Astrocyte (in vitro differentiated cells and primary cell): ENCODE data around the gene RHOC. TPM values are rescaled to one million over a fixed set of nuclear protein-coding genes. Genes with fewer than 3 reads are reported as not detected.

Experiments
- DNase-seq: peaks from one replicate; pipeline ENCODE4 v3.0.0-alpha.2; 2010; ENCODE audit warnings: low read depth
- FAIRE-seq: peaks from 2 replicates; lab custom pipeline; 2011; peaks lifted over from hg19 to GRCh38; lab: Jason Lieb, UNC
- H2AFZ ChIP-seq: 2 replicates; pipeline ENCODE4 v1.6.0; 2012; ENCODE audit warnings: low read depth, low read length, inconsistent platforms
- H3K27ac ChIP-seq: 2 replicates; pipeline ENCODE4 v1.5.1; 2011; ENCODE audit warnings: low read depth, low read length, inconsistent platforms
- H3K27me3 ChIP-seq: 2 replicates; pipeline ENCODE4 v1.6.0; 2011; ENCODE audit warnings: low read length, inconsistent platforms; ENCODE audit not compliant: insufficient read depth
- H3K36me3 ChIP-seq: 2 replicates; pipeline ENCODE4 v1.5.1; 2011; ENCODE audit warnings: low read length, inconsistent platforms; ENCODE audit not compliant: insufficient read depth
- H3K4me1 ChIP-seq: 2 replicates; pipeline ENCODE4 v1.5.1; 2011; ENCODE audit warnings: low read length, inconsistent platforms; ENCODE audit not compliant: insufficient read depth
- H3K4me2 ChIP-seq: 2 replicates; pipeline ENCODE4 v1.6.0; 2012; ENCODE audit warnings: low read length, inconsistent platforms
- H3K4me3 ChIP-seq: 2 replicates; pipeline ENCODE4 v1.5.1; 2011; ENCODE audit warnings: low read depth, mild to moderate bottlenecking, low read length, inconsistent platforms; ENCODE audit not compliant: insufficient read depth
- H3K79me2 ChIP-seq: 2 replicates; pipeline ENCODE4 v1.6.0; 2012; ENCODE audit warnings: mild to moderate bottlenecking, low read length, inconsistent platforms; ENCODE audit not compliant: insufficient read depth
- H3K9ac ChIP-seq: 2 replicates; pipeline ENCODE4 v1.6.0; 2012; ENCODE audit warnings: mild to moderate bottlenecking, low read length, inconsistent platforms
- H3K9me3 ChIP-seq: 2 replicates; pipeline ENCODE4 v1.5.1; 2012; ENCODE audit warnings: low read depth, mild to moderate bottlenecking, low read length, inconsistent platforms; ENCODE audit not compliant: insufficient read depth
- H4K20me1 ChIP-seq: 2 replicates; pipeline ENCODE4 v1.6.0; 2012; ENCODE audit warnings: low read length, inconsistent platforms; ENCODE audit not compliant: insufficient read depth
- H3K27ac Mint-ChIP-seq: one replicate; pipeline ENCODE4 v1.8.0; 2021; ENCODE audit warnings: mild to moderate bottlenecking, mixed read lengths; ENCODE audit not compliant: unreplicated experiment
- H3K27me3 Mint-ChIP-seq: one replicate; pipeline ENCODE4 v1.8.0; 2021; ENCODE audit warnings: low read depth, mixed read lengths; ENCODE audit not compliant: unreplicated experiment
- H3K36me3 Mint-ChIP-seq: one replicate; pipeline ENCODE4 v1.8.0; 2021; ENCODE audit warnings: low read depth, mixed read lengths; ENCODE audit not compliant: unreplicated experiment
- H3K4me1 Mint-ChIP-seq: one replicate; pipeline ENCODE4 v1.8.0; 2021; ENCODE audit warnings: low read depth, mixed read lengths; ENCODE audit not compliant: unreplicated experiment
- H3K4me3 Mint-ChIP-seq: one replicate; pipeline ENCODE4 v1.8.0; 2021; ENCODE audit warnings: mild to moderate bottlenecking, moderate library complexity, mixed read lengths; ENCODE audit not compliant: unreplicated experiment
- H3K9me3 Mint-ChIP-seq: one replicate; pipeline ENCODE4 v1.8.0; 2021; ENCODE audit warnings: mild to moderate bottlenecking, mixed read lengths; ENCODE audit not compliant: unreplicated experiment
- CTCF ChIP-seq: IDR thresholded peaks from 2 replicates; pipeline ENCODE4 v1.5.1; 2011; ENCODE audit warnings: low read depth, mild to moderate bottlenecking, inconsistent platforms, low read length, moderate library complexity; ENCODE audit not compliant: insufficient read depth
- EZH2 ChIP-seq: IDR thresholded peaks from 2 replicates; pipeline ENCODE4 v1.6.1; 2012; ENCODE audit warnings: mild to moderate bottlenecking, low read length, inconsistent platforms; ENCODE audit not compliant: insufficient read depth
- total RNA-seq: library from RNA; stranded (reverse); gene quantifications from 2 replicates; pipeline ENCODE4 v1.2.1, GENCODE V29; 2021

RHOC gene
- total RNA-seq, 1 donor from 2014 or later: 657 TPM

- Mint-ChIP-seq H3K36me3 (peaks cover 29% of the 10 kb centered on the region), H3K4me3 (no peak overlapping the region), H3K27ac (no peak overlapping the region), H3K4me1 (peaks cover 22% of the 10 kb centered on the region), H3K27me3 (no peaks in the 10 kb centered on the region), H3K9me3 (peaks cover 4% of the 10 kb centered on the region)
- Histone ChIP-seq H3K36me3 (peaks cover 7% of the 10 kb centered on the region), H3K79me2 (peaks cover 22% of the 10 kb centered on the region), H3K4me2 (no peak overlapping the region), H2AFZ (no peak overlapping the region), H4K20me1 (peaks cover 36% of the 10 kb centered on the region), H3K9me3 (no peaks in the 10 kb centered on the region), H3K27me3 (no peaks in the 10 kb centered on the region), H3K4me3 (no peak overlapping the region), H3K27ac (no peak overlapping the region), H3K4me1 (no peaks in the 10 kb centered on the region), H3K9ac (no peak overlapping the region)
- no peak for FAIRE-seq
- no peak for TF ChIP-seq EZH2
- no peak for TF ChIP-seq CTCF
- DNase-seq: no peak
These were observed 19.6 kb downstream of the RHOC start for GRCh38 chr1:112687361-112687760.

- DNase-seq (no peak), FAIRE-seq (no peak)
- H3K9me3 ChIP-seq: no peaks in the 10 kb centered on the region
- TF ChIP-seq EZH2: no peak
- TF ChIP-seq CTCF: no peak
- H3K27me3 ChIP-seq: no peaks in the 10 kb centered on the region
- no peak overlapping the region for H3K4me3 ChIP-seq
- no peak overlapping the region for H3K9ac ChIP-seq
- peaks cover 7% of the 10 kb centered on the region for H3K36me3 ChIP-seq
- H4K20me1 ChIP-seq: peaks cover 39% of the 10 kb centered on the region
- Mint-ChIP-seq H3K27me3 (no peaks in the 10 kb centered on the region), H3K27ac (no peak overlapping the region), H3K4me3 (no peak overlapping the region), H3K36me3 (peaks cover 25% of the 10 kb centered on the region), H3K9me3 (no peaks in the 10 kb centered on the region), H3K4me1 (peaks cover 22% of the 10 kb centered on the region)
- no peak overlapping the region for H2AFZ ChIP-seq
- no peak overlapping the region for H3K27ac ChIP-seq
- H3K4me1 ChIP-seq: no peaks in the 10 kb centered on the region
- H3K4me2 ChIP-seq: no peak overlapping the region
- H3K79me2 ChIP-seq: peaks cover 24% of the 10 kb centered on the region
These were observed 20.1 kb downstream of the RHOC start for GRCh38 chr1:112686835-112687234.

- Histone ChIP-seq H3K27me3 (no peaks in the 10 kb centered on the region), H3K4me1 (no peaks in the 10 kb centered on the region), H3K27ac (no peak overlapping the region), H3K9ac (no peak overlapping the region), H2AFZ (no peak overlapping the region), H3K79me2 (peaks cover 24% of the 10 kb centered on the region), H4K20me1 (peaks cover 39% of the 10 kb centered on the region), H3K9me3 (no peaks in the 10 kb centered on the region), H3K4me3 (no peak overlapping the region), H3K36me3 (peaks cover 7% of the 10 kb centered on the region), H3K4me2 (no peak overlapping the region)
- TF ChIP-seq CTCF (no peak), EZH2 (no peak)
- Mint-ChIP-seq H3K27ac (no peak overlapping the region), H3K4me1 (peaks cover 22% of the 10 kb centered on the region), H3K4me3 (no peak overlapping the region), H3K27me3 (no peaks in the 10 kb centered on the region), H3K36me3 (peaks cover 22% of the 10 kb centered on the region), H3K9me3 (no peaks in the 10 kb centered on the region)
- FAIRE-seq: no peak
- DNase-seq: no peak
These were observed 20.5 kb downstream of the RHOC start for GRCh38 chr1:112686417-112686816.
